ENCODE data around the gene TWIST2.

Gene TWIST2

DNA sequence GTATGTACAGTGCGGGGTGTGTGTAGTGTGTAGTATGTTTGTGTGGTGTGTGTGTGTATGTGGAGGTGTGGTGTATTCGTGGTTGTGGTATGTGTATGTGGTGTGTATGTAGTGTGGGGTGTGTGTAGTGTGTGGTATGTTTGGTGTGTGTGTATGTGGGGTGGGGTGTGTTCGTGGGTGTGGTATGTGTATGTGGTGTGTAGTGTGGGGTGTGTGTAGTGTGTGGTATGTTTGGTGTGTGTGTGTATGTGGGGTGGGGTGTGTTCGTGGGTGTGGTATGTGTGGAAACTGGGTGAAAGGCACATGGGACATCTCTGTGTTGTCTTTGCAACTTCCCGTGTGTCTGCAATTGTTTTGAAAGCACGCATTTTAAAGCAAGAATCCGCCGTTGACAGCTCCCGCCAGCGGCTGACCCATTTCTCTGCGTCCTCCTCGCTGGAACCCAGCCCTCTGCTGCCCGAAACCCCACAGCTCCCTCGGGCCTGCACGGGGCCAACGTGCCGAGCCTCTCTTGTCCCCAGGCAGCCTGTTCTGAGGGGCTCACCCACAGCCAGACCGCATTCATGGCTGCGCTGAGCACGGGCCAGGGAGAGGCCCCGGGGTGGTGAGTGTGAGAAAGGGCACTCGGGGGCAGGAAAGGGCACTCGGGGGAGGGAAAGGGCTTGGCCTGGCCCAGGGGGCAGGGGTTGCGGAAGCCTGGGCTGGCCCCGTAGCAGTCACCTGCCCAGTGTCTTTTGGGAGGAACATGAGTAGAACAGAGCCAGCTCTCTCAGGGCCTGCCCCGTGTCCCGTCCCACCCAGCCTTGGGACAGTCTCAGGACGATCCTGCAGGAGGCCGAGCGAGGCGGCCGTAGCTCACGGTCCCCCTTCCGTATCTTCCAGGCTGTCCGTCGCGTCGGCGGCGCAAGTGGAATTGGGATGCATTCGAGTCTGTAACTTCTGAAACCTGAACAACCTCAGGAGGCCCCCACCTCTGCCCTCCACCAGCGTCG, 61.4 kb downstream of the TWIST2 start:
- DNase-seq: no peak

- DNase-seq: no peak
Observed at GRCh38 chr2:238910751-238911351, 63.0 kb downstream of the TWIST2 start.

DNA sequence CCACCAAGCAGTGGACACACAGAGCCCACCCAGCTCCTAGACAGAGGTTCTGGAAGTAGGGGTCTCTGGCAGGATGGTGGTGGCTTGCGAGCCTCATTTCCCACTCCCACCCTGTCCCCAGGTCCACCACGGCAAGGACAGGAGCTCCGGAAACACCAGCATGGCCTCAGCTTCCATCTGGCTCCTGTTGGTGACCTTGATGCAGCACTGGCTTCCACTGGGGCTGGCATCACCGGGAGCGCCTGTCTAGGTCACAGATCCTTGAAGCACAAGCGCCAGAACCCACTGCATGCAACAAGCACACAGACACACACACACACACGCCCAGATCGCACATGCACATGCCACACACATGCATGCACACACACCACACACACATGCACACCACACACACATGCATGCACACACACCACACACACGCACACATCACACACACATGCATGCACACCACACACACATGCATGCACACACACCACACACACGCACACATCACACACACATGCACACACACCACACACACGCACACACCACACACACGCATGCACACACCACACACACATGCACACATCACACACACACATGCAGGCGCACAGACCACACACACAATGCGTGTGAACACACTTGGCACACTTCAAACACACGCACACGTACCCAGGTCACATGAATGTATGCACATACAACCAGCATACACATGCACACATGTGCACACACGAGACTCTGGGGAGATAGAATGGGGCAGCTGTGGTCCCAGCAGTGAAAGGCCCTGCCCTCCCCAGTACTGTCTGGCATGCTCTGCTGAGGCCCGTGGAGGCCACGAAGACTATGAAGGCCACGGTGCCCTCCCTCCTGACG, 63.7 kb downstream of the TWIST2 start:
- no peak for DNase-seq

- DNase-seq: no peak
Observed at GRCh38 chr2:238912228-238912915, 64.5 kb downstream of the TWIST2 start.

DNA sequence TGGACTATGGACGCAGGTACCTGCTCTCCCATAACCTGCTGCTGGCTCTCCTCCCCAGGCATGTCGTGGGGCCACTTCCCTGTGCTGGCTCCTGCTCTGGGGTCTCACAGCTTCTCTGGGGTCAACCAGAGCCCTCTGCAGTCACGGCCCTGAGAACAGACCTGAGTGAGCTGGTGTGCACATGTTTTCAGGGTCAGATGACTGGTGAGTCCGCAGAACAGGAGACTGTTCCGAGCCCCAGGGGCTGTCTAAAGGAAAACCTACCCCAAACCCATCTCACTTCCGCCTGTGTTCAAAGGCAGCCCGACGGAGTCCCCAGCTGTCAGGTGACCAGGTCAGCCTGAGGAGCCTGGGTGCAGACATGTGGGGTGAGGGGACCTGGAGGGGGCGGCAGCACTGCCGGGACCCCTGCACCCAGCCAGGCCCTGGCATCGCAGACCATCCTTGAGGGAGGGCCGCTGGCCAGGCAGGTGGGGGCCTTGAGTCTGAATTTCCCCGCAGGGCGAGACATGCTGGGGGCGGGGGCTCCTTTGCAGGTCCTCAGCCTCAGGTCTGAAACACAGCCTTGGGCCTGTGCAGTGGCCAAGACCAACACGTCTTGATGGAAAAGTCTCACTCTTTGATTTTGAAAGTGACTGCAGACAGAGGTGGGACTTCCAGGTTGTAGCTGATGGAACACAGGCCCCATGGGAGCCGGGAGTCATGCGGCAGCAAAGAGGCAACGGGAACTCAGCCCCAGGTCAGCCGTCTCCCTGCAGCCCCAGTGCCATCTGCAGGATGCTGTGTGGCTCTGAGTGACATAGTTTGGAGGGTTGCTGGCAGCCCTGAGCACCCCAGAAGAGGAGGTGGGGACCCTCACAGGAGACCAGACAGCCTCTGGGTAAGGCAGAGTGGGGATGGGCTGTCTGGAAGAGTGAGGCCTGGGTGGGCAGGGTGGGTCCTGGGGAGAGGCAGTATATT, 65.3 kb downstream of the TWIST2 start:
- DNase-seq: no peak

DNA sequence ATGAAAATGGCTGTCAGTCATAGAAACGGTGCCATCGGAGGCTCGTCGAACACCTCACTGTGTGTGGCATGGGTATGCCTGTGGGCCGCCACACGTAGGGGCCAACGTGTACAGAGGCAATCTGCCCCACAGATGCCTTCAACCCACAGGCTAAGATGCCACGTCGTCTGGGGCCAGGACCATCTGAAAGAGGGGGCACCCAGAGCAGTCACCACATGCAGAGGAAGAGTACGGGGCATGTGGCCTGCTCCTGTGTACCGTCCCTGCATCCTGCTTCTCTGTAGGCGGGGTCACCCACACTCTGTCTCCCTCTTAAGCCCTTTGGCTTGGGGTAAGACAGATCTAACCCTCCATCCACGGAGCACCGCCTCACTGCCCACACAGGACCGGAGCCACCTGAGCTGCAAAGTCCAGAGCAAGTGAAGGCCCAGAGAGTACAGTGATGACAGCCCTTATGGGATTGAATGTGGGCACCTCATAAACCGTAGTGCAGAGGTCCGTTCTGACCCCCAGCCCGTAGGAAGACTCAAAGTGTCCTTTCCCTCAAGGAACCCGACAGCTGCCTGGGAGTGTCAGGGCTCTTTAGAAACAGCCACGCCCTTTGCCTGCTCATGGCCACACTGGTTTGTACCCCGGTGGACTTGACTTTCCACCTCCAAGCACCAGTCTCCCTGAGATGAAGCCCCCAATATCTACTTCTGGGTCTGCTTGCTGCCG, 66.2 kb downstream of the TWIST2 start:
- no peak for DNase-seq

- DNase-seq: no peak
Observed at GRCh38 chr2:238914648-238915015, 66.7 kb downstream of the TWIST2 start.

GRCh38 chr2:238915196-238915595, 67.3 kb downstream of the TWIST2 start:
- DNase-seq: no peak

DNA sequence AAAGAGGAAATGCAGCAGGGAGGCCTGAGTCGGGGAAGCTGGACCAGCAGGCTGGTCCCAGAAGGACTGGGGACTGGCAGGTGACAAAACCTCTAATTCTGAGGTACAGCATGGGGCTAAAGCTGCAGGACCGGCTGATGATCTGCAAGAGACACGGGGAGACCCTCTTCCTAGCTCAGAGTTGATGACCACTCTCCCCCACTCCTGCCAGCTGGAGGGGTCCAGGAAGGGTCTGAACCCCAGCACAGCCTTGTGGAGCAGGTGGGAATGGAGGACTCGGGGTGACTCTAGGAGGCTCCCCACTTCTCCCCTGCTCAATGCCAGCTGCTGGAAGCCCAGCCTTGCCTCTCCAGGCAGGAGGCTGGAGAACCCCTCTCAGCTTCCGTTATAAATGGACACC, 67.7 kb downstream of the TWIST2 start:
- no peak for DNase-seq

DNA sequence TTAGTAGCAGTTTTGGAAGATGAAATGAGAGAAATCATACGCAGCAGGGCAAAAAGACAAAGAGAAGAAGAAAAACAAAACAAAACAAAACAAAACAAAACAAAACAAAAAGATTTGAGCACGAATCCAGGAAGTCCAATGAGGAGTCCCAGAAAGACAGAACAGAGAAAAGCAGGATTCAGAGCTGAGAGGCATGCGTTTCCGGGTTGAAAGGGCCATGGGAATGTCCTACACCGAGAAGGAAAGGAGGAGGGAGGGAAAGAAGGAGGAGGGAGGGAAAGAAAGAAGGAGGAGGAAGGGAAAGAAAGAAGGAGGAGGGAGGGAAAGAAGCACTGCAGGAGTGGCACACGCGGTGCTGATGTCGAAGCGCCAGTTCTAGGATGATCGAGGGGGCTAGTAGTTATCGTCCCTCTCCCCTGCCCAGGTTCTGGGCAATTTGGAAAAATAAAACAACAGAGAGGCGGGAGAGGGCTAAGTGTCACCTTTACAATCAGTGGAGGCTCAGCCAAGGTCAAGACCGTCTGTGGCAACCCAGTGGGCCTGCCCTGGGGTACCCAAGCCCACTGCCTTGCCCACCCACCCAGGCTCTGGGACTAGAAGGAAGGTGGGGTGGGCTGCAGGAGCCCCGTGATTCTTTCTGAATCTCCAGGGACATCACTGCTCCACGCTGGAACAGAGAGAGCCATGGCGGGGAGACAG, 68.4 kb downstream of the TWIST2 start:
- DNase-seq: no peak

GRCh38 chr2:238916875-238917590, 69.1 kb downstream of the TWIST2 start:
- no peak for DNase-seq

GRCh38 chr2:238919307-238919706, 71.4 kb downstream of the TWIST2 start:
- DNase-seq: no peak

DNA sequence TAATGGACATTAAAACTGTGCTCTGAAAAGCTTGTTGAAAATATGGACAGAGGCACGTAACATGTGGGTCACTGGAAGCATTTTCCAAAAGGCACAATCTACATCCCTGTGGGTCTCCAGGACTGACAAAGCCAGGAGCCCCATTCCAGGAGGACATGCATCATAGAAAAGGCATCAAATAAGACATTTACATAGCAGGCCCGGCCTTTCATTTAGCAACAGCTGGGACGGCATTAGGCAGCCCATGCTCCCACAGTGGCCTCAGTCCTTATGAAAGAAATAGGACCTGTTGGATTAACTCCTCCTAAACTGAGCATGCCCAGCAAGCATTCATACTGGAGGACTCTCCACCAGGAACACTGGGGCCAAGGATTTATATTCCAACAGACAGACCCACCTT, 72.2 kb downstream of the TWIST2 start:
- no peak for DNase-seq

DNA sequence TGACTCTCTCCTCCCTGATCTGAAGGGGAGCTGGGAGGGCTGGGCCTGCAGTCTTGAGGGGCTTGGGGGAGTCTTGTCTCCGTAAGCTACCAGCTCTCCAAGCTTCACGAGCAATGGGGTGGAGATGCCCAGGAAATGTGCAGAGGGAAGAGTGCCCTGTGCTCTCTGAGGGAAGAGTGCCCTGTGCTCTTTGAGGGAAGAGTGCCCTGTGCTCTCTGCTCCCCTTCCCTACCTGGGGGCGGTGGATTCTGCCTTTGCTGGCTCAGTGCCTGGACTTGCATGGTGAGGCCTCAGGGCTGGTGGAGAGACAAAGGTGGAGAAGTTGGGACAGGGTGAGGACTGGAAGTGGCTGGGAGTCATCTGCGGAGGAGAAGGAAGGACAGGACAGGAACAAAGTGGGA, 72.7 kb downstream of the TWIST2 start:
- no peak for DNase-seq

DNA sequence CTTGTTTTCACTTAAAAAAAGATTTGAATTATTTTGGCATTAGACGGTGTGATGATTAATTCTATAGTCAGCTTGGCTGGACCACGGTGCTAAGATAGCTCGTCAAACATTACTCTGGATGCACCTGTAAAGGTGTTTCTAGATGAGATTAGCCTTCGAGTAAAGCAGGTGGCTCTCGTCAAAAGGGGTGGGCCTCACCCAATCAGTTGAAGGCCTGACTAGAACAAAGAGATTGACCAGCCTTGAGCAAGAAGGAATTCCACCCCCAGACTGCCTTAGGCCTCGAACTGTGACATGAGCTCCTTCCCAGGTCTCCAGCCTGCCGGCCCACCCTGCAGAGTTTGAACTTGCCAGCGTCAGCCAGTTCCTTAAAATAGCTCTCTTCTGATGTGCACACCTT, 73.4 kb downstream of the TWIST2 start:
- no peak for DNase-seq

DNA sequence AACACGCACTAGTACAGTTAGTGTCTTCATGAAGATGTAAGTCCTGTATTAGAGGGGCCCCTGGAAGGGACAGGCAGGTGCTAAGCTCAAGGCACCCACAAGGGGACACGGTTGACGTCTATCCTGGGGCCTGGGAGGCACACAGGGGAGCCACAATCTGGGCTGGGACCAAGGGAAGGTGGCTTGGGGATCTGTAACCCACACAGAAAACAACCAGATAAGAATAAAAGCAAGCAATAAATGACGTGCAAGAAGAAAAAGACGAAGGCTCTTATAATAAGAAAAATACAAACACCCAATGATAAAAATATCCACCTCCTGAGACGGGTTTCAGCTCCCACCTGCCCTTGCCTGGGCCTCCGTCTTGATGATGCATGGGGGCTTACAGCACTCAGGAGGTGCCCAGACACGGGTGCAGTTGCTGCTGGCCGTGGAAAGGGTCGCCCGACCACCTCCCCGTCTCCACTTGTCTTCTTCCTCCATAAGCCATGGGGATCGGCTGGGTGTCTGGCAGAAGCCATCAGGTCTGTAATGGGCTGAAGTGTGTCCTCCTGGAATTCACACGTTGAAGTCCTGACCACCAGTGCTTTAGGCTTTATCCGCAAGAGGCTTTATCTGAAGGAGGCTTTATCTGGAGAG, 73.9 kb downstream of the TWIST2 start:
- DNase-seq: no peak

GRCh38 chr2:238922435-238922834, 74.5 kb downstream of the TWIST2 start:
- DNase-seq: no peak

DNA sequence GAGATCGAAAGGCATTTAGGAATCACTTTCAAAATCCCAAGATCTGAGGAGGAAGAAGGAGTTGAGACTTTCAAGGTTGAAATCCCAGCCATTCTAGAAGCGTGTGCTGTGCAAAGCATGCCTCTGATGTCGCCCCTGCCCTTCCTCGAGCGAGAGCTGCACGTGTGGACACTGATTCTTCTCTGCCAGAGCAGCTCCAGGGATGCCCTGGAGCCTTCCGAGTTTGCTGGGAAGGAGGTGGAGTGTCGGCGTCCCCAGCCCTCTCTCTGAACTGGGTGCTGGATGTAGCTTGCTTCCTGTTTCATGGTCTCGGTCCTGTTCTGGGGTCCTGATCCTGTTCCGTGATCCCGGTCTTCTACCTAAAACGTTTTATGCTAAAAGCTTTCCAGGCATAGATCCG, 76.1 kb downstream of the TWIST2 start:
- DNase-seq: no peak

DNA sequence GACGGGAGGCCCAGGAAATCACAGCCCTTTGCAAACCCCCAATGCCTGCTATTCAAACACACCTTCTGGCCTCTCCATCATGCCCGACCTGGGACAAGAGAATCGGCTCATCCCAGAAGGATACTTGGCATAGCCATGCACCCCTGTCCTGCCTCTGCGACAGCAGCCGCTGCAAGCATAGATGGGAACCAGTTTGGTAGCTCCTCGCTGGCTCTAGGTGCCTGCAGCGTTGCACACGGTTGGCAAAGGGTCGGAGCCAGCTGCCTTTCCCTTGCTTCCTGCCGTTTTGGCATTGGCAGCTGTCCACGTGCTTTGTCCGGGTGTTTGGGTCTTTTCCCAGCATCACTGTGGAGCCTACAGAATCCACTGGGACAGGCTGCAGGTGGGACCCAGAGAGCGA, 76.9 kb downstream of the TWIST2 start:
- DNase-seq: no peak
